Body of pancreas (tissue), 4 donors: ENCODE data around the gene FBXL14. TPM values are rescaled to one million over a fixed set of nuclear protein-coding genes. Genes with fewer than 3 reads are reported as not detected.

Source experiments
- ATAC-seq: fragments of 150-250 bp; one replicate; pipeline ENCODE4 v1.9.1; 2016
- DNase-seq, 4 donors: peaks; one replicate each; pipeline ENCODE4 v3.0.0-alpha.2; 2019
- H3K27ac ChIP-seq, 4 donors: fragments of 200-600 bp; sonication (generic); 1 replicate in 3 of 4; 2 replicates in 1 of 4; pipeline versions ENCODE4 v1.5.1 to v1.6.1; 2016 to 2019; ENCODE audit warnings: mild to moderate bottlenecking in 1 of 4, mixed read lengths in 1 of 4, moderate library complexity in 1 of 4
- H3K27me3 ChIP-seq, 2 donors: fragments of 200-600 bp; sonication (generic); one replicate each; pipeline ENCODE4 v1.6.0; 2016; ENCODE audit warnings: mild to moderate bottlenecking in 1 of 2
- H3K36me3 ChIP-seq, 2 donors: fragments of 200-600 bp; sonication (generic); replicated peaks in 1 of 2; 2 replicates each; pipeline ENCODE4 v1.5.1; 2016; ENCODE audit warnings: low read depth in 2 of 2; ENCODE audit not compliant: insufficient read depth in 1 of 2
- H3K4me1 ChIP-seq: fragments of 200-600 bp; sonication (generic); one replicate; pipeline ENCODE4 v1.6.0; 2016
- H3K4me3 ChIP-seq, 2 donors: fragments of 200-600 bp; sonication (generic); 1 replicate in 1 of 2; 2 replicates in 1 of 2; pipeline ENCODE4 v1.5.1; 2016 to 2019
- H3K9me3 ChIP-seq, 3 donors: fragments of 200-600 bp; sonication (generic); 1 replicate in 2 of 3; 2 replicates in 1 of 3; pipeline ENCODE4 v1.5.1; 2016
- POLR2A ChIP-seq, 3 donors: fragments of 450-650 bp; IDR thresholded peaks; one replicate each; pipeline ENCODE4 v1.6.1; 2016; ENCODE audit warnings: antibody characterized with exemption in 3 of 3, mild to moderate bottlenecking in 2 of 3
- WGBS, 2 donors: methylation state at CpG; one replicate each; pipeline ENCODE4 v1.1.5; 2017; 5-methylcytosine and 5-hydroxymethylcytosine counted together
- intact Hi-C: fragments of 100-400 bp; cut with DNase I; formaldehyde crosslinking; loops from one replicate; pipeline ENCODE4 v1.15.1; 2023
- total RNA-seq, 2 donors: library from RNA; depleted of rRNA; stranded (reverse); fragments of >200 nt; gene quantifications; one replicate each; pipeline ENCODE4 v1.1.0, GENCODE V29; 2016
- TF ChIP-seq, protein P1 (sequence below), 7 experiments: fragments of 450-650 bp in 4 of 7; fragments of 200-600 bp in 3 of 7; sonication (generic) in 3 of 7; IDR thresholded peaks; one replicate each; pipeline ENCODE4 v1.5.1; 2016 to 2019; ENCODE audit warnings: antibody characterized with exemption in 7 of 7

The FBXL14 gene
- total RNA-seq, 2 donors from 2014 or later: 4.6 to 9.9 TPM

DNA sequence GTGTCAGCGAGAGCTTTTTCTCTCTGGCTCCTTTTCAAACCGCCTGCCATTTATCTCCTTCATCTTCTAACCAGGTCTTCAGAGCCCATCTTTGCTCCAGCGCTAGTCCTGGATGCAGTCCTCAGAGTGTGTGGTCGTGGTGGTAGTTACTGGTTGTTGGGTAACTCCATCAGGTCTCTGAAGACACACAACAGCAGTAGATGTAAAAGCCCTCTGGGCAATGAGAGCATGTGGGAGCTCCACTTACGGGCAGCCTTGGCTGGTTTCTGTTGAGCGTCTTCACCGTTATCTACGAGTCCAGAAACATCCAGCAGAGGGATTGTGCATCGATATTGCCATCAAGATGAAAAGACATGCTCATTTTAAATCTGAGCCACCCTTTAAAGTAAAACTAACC lies 61.2 kb downstream of the FBXL14 start:
- intact Hi-C loops: no loop called here
- peaks cover 0 to 30% of the 10 kb centered on the region in 2 donors for H3K27me3 ChIP-seq
- TF ChIP-seq, protein P1, sequence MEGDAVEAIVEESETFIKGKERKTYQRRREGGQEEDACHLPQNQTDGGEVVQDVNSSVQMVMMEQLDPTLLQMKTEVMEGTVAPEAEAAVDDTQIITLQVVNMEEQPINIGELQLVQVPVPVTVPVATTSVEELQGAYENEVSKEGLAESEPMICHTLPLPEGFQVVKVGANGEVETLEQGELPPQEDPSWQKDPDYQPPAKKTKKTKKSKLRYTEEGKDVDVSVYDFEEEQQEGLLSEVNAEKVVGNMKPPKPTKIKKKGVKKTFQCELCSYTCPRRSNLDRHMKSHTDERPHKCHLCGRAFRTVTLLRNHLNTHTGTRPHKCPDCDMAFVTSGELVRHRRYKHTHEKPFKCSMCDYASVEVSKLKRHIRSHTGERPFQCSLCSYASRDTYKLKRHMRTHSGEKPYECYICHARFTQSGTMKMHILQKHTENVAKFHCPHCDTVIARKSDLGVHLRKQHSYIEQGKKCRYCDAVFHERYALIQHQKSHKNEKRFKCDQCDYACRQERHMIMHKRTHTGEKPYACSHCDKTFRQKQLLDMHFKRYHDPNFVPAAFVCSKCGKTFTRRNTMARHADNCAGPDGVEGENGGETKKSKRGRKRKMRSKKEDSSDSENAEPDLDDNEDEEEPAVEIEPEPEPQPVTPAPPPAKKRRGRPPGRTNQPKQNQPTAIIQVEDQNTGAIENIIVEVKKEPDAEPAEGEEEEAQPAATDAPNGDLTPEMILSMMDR (IDR thresholded peaks at IDR 0.05): no peak
- TF ChIP-seq POLR2A (IDR thresholded peaks at IDR 0.05): no peak
- H3K4me1 ChIP-seq: peaks cover 6% of the 10 kb centered on the region
- H3K4me3 ChIP-seq: no peak overlapping the region
- no peaks in the 10 kb centered on the region for H3K9me3 ChIP-seq
- no peak overlapping the region for H3K27ac ChIP-seq
- H3K36me3 ChIP-seq: no peaks in the 10 kb centered on the region
- no peak for DNase-seq
- ATAC-seq: no peak
- 48 to 56% methylated on average over 9 of the region's 9 CpGs for WGBS, 2 donors

DNA sequence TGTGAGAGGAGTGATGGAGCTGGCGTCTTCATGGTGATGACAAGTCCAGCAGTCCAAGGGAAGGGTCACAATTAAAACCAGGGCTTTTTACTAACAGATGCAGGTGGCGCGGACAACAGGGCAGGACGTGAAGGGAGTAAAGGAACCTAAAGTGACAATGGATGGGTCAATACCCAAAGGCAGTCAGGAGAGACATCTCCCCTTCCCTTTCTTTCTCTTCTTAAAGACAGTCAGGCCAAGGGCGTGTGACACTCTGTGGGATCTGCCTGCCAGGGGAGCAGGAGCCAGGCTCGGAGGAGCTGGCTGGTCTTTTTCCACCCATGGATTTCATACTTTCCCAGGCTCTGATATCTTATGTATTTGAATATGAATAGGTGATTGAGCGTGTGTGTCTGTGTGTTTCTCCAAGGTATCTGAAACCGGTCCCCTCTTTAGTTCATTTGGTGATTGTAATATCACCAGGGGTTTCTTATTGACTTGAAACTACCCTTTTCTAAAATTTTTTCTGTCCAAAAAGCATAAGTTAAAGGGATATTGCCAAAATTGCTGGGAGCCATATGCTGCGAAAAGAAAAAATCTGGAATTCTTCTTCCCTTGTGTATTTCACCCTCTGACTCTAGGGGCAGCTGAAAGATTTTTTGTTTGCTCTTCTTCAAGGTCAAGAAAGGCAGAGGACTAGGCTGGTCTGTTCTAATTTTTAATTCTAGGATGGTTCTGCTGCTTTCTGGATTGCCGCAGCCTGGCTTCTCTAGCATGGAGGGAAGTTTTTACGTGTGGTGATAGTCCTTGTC lies 61.8 kb downstream of the FBXL14 start:
- Histone ChIP-seq H3K36me3 (no peaks in the 10 kb centered on the region), H3K4me1 (peaks cover 6% of the 10 kb centered on the region), H3K9me3 (no peaks in the 10 kb centered on the region), H3K27me3 (peaks cover 0 to 30% of the 10 kb centered on the region in 2 donors), H3K27ac (no peak overlapping the region), H3K4me3 (no peak overlapping the region)
- WGBS, 2 donors: 74 to 80% methylated on average over 11 of the region's 11 CpGs
- ATAC-seq (no peak), DNase-seq (no peak)
- intact Hi-C loops: no loop called here
- TF ChIP-seq POLR2A (IDR thresholded peaks at IDR 0.05): no peak
- TF ChIP-seq, protein P1 (IDR thresholded peaks at IDR 0.05): no peak

DNA sequence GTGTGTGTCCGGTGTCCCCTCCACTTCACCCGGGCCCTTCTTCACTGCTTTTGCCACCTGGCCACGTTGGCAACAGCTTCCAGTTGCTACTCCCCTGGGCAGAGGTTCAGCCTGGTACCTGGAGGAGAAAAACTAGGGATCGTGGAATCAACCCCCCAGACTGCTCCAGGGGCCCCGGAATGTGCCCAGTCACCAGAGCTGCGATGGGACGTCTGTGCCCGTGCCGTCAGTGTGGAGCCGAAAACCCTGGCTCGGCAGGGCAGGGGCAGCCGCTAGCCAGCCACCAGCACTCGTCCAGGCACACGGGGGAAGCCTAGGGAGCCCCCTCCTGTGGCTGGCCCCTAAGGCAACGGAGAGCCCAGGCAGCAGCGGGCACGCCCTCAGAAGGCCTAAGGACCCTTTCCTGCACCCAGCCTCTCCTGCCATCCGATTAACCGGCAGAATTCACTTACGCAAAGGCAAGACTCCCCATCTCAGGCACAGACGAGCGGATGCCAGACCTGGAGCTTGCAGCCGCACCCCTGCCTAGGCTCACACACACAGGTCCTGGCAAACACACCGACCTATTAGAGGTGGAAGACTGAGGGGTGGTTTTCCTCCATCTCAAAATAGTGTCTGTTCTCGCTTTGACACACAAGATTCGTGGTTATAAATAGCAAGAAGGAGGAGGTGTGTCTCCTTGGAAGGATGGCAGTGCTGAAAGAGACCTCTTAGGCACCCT lies 62.6 kb downstream of the FBXL14 start:
- TF ChIP-seq POLR2A (IDR thresholded peaks at IDR 0.05): no peak
- TF ChIP-seq, protein P1 (IDR thresholded peaks at IDR 0.05): no peak
- H3K4me3 ChIP-seq: no peak overlapping the region
- WGBS, 2 donors: 51 to 56% methylated on average over 10 to 26 of the region's 26 CpGs
- no peaks in the 10 kb centered on the region for H3K36me3 ChIP-seq
- intact Hi-C loops: no loop called here
- H3K27me3 ChIP-seq: peaks cover 0 to 30% of the 10 kb centered on the region in 2 donors
- H3K27ac ChIP-seq: no peak overlapping the region
- ATAC-seq (no peak), DNase-seq (no peak)
- H3K4me1 ChIP-seq: peaks cover 6% of the 10 kb centered on the region
- H3K9me3 ChIP-seq: no peaks in the 10 kb centered on the region

DNA sequence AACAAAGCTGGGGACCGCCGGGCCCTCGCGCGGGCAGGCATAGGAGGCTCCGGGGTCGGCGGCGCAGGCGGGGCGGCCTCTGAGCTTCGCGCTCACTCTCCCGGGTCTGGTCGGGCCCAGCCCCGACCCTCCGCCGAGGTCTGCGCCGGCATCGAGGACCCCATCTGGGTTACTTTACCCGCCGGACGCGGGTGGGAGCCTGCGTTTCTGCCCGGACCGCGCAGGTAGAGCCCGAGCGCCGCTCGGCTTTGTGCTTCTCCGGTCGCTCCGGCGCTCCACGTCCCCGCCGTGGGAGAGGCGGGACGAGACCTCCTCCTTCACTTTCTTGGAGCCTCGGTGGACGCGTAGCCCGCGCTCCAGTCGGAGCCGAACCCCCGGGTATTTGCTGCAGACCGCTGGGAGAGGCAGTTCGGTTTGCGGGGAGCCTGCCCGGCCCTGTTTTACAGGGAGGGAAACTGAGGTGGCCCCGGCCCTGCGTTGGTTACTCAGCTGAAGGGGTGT lies 63.2 kb downstream of the FBXL14 start:
- peak overlapping the region in 1 of 2 donors; percentile 17 for H3K4me3 ChIP-seq
- H3K27ac ChIP-seq: no peak overlapping the region
- no peaks in the 10 kb centered on the region for H3K9me3 ChIP-seq
- peaks cover 6% of the 10 kb centered on the region for H3K4me1 ChIP-seq
- TF ChIP-seq POLR2A (IDR thresholded peaks at IDR 0.05): no peak
- TF ChIP-seq, protein P1 (IDR thresholded peaks at IDR 0.05): no peak
- H3K36me3 ChIP-seq: no peaks in the 10 kb centered on the region
- ATAC-seq (peak; percentile 36), DNase-seq (peak in 1 of 4 donors; percentile 17)
- peaks cover 0 to 30% of the 10 kb centered on the region in 2 donors for H3K27me3 ChIP-seq
- WGBS, 2 donors: 3% methylated on average over 46 of the region's 56 CpGs; no CpG with 5 or more reads in 1 of the 2 donors
- intact Hi-C loops: no loop called here
